GM20000 (cell line): ENCODE data around the gene PTTG2.

Source experiments
- DNase-seq: peaks from one replicate; pipeline ENCODE4 v3.0.0; 2012; ENCODE audit warnings: low spot score
- CTCF ChIP-seq: IDR thresholded peaks from 2 replicates; pipeline ENCODE4 v1.5.1; 2012; ENCODE audit warnings: mild to moderate bottlenecking, control low read depth; ENCODE audit errors: extremely low read depth, missing control alignments

The PTTG2 gene

DNA sequence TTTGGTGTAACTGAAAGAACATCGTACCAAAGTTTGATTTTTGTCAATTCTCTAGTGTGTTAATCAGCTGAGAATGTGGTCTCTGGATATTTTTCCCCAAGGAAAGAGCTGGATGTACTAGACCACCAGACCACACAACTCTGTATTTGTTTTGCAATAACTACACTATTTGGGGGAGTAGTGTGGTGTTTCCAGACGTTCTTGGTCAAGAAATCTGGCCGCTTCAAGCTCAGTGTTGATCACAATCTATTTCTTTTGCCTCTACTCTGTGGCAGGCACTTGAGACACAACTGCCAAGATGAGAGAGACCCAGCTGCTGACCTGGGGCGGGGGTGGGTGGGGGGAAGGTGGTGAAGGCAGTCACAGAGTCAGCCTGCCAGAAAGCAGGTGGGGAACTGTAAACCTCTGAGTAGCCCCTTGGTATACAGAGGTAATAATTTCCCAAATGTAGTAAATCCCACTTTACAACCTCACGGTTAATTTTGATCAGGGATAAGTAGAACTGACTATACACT is 30.6 kb downstream of the PTTG2 start:
- TF ChIP-seq CTCF = no peak
- no peak for DNase-seq

- TF ChIP-seq CTCF = no peak
- DNase-seq = no peak
These were observed 31.6 kb downstream of the PTTG2 start for GRCh38 chr4:37991623-37992410.

DNA sequence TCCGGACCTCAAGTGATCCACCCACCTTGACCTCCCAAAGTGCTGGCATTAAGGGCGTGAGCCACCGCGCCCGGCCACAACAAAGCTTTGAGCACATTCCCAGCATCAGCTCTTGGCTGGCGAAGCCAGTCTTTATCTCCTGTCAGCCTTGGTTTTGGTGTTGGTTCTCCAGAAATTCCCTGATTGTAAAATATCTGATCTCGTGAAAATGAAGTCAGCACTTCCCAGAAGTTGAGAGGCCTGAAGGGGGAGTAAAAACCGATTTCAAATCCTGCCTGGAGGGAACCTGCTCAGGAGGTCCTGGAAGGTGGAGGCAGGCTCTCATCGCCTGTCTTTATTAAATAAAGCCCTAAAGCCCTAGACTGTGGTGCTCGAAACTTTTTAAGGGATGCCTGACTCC is 33.6 kb downstream of the PTTG2 start:
- no peak for DNase-seq
- TF ChIP-seq CTCF = no peak

DNA sequence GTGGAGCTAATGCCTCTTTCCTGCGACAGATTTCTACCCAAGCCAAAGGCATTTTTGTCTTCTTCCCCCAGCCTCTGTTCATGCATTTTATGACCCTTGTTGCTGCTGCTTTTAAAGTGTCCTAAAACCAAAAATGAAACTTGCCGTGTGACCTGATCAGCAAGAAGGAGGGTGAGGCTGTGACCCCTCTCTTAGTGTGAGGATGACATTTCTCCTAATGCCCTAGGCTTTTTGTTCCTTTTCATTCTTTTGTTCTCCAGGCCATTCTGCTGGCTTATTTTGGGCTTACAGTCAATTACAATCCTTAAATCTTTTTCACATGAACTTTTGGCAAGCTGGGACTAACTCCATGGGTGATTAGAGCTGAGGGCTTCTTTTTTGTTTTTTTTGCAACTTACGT is 34.4 kb downstream of the PTTG2 start:
- DNase-seq = peak; percentile 32
- no peak for TF ChIP-seq CTCF

- DNase-seq = no peak
- no peak for TF ChIP-seq CTCF
These were observed 35.2 kb downstream of the PTTG2 start for GRCh38 chr4:37995299-37995821.

GRCh38 chr4:37995981-37996775 is 36.0 kb downstream of the PTTG2 start:
- no peak for TF ChIP-seq CTCF
- DNase-seq = no peak

DNA sequence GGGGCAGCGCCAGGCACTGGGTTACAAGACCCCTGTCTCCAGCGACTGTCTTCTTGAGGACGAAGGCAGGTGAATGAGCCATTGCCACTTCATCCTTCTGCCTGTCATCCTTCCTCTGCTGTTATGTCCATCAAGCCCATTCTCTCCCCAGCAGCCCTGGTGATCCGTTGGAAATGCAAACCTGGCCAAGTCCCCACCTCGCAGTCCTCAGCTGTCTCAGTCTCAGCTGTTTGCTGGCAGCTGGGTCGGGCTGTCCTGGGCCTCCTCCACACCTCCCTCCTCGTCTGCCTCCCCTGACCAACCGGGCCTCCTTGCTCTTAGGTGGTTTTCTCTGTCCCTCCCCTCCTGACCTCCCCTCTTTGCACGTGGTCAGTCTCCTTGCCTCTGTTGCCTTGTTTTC is 38.0 kb downstream of the PTTG2 start:
- DNase-seq = no peak
- no peak for TF ChIP-seq CTCF
